ENCODE measurements around the gene EEA1. TPM values are rescaled to one million over a fixed set of nuclear protein-coding genes. Genes with fewer than 3 reads are reported as not detected.

The EEA1 gene
- total RNA-seq, 1 donor from 2014 or later = 11.6 TPM

DNA sequence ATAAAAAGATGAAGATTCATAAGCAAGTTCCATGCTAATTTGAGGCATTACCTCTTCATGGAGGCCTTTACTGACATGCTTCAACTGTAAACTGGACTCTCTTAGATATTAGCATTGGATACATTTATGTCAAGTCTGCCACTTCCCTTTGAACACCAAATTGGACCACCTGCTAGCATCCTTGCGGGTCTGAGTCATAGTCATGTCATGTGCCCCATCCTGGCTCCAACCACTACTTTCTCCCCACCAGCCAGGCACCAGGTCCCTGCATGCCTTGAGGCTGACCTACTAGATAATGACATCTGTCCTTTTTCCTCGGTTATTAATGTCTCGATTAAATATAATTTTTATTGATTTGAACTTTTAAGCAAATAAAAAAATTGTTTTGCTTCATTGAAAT, 32.9 kb upstream of the EEA1 start:
- Mint-ChIP-seq H3K9me3 (peaks cover 3% of the 10 kb centered on the region), H3K4me1 (no peaks in the 10 kb centered on the region), H3K36me3 (no peaks in the 10 kb centered on the region), H3K27ac (no peak overlapping the region), H3K27me3 (ENCODE audit: insufficient read depth, low read depth) (peaks cover 10% of the 10 kb centered on the region), H3K4me3 (no peak overlapping the region)
- DNase-seq (ENCODE audit: low spot score) = no peak
- H3K9me3 ChIP-seq (ENCODE audit: low read depth) = no peaks in the 10 kb centered on the region
- H4K20me1 ChIP-seq (ENCODE audit: low read depth) = no peaks in the 10 kb centered on the region
- H3K4me1 ChIP-seq = peaks cover 5% of the 10 kb centered on the region
- no peak overlapping the region for H3K27ac ChIP-seq
- H3K4me2 ChIP-seq = no peak overlapping the region
- no peak overlapping the region for H3K9ac ChIP-seq
- TF ChIP-seq, protein P1, sequence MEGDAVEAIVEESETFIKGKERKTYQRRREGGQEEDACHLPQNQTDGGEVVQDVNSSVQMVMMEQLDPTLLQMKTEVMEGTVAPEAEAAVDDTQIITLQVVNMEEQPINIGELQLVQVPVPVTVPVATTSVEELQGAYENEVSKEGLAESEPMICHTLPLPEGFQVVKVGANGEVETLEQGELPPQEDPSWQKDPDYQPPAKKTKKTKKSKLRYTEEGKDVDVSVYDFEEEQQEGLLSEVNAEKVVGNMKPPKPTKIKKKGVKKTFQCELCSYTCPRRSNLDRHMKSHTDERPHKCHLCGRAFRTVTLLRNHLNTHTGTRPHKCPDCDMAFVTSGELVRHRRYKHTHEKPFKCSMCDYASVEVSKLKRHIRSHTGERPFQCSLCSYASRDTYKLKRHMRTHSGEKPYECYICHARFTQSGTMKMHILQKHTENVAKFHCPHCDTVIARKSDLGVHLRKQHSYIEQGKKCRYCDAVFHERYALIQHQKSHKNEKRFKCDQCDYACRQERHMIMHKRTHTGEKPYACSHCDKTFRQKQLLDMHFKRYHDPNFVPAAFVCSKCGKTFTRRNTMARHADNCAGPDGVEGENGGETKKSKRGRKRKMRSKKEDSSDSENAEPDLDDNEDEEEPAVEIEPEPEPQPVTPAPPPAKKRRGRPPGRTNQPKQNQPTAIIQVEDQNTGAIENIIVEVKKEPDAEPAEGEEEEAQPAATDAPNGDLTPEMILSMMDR (IDR thresholded peaks at IDR 0.05) = no peak
- TF ChIP-seq EZH2phosphoT487 (IDR thresholded peaks at IDR 0.05) = no peak
- no peak for TF ChIP-seq EZH2 (IDR thresholded peaks at IDR 0.05)
- no peak overlapping the region for H3K4me3 ChIP-seq
- no peaks in the 10 kb centered on the region for H3K27me3 ChIP-seq
- H3F3A ChIP-seq (ENCODE audit: low read depth) = no peaks in the 10 kb centered on the region
- H3K36me3 ChIP-seq = no peaks in the 10 kb centered on the region
- no peaks in the 10 kb centered on the region for H3K79me2 ChIP-seq (ENCODE audit: low read depth)
- no peak overlapping the region for H2AFZ ChIP-seq (replicated peaks)

DNA sequence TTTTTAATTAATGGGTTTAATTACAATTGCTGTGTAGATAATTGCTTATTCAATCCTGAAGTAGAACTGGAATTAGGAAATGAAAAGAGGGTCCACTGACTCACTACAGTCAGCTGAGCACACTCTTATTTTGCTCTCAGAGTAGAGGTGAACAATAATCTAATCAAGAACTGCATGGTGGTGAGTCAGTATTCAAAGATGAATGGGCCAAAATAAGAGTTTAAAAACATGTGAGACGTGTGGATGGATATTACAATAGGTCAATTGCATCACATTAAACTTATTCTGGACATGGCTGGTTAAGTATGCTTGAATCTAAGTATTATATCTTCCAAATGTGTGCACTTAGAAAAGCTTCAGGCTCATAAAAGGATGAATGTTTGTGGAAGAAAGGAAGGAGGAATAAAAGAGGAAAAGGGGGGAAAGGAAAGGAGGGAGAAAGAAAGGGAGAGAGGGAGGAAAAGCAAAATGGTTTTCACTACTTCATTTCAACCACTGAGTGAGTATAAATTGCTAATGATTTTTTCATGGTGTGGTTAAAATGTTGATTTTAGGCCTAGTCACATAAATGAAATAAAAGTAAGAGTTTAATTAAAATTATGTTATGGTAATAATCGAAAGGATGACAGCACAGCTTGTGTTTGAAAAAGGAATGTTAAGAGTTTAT, 27.0 kb upstream of the EEA1 start:
- Histone ChIP-seq H4K20me1 (ENCODE audit: low read depth) (no peaks in the 10 kb centered on the region), H3K4me3 (no peak overlapping the region), H3K36me3 (no peaks in the 10 kb centered on the region), H3F3A (ENCODE audit: low read depth) (no peaks in the 10 kb centered on the region), H3K27ac (no peak overlapping the region), H3K9ac (no peak overlapping the region), H3K27me3 (no peaks in the 10 kb centered on the region), H3K9me3 (ENCODE audit: low read depth) (no peaks in the 10 kb centered on the region), H3K4me1 (peaks cover 5% of the 10 kb centered on the region), H2AFZ (replicated peaks) (no peak overlapping the region), H3K79me2 (ENCODE audit: low read depth) (no peaks in the 10 kb centered on the region), H3K4me2 (no peak overlapping the region)
- Mint-ChIP-seq H3K9me3 (peaks cover 13% of the 10 kb centered on the region), H3K4me1 (no peaks in the 10 kb centered on the region), H3K36me3 (peaks cover 1% of the 10 kb centered on the region), H3K27ac (no peak overlapping the region), H3K4me3 (no peak overlapping the region), H3K27me3 (ENCODE audit: insufficient read depth, low read depth) (peaks cover 6% of the 10 kb centered on the region)
- TF ChIP-seq, protein P1 (IDR thresholded peaks at IDR 0.05) = no peak
- no peak for DNase-seq (ENCODE audit: low spot score)

DNA sequence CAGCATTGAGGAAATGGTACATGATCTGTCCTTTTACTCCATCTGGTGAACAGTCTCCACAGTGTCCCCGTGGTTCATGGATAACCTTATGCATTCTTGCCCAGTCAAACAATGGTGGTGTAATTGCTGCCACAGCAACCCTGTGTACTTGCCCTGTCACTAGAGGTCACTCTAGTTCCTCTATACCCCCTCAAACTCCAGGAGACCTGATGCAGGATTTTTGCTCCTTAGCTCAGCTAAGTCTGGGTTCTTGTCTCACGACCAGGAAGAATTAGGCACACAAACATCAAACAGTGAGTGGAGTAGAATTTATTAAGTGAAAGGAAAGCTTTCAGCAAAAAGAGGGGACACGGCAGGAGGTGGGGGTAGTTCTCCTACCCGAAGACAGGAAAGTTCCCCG, 24.7 kb upstream of the EEA1 start:
- Histone ChIP-seq H3K36me3 (no peaks in the 10 kb centered on the region), H3K79me2 (ENCODE audit: low read depth) (no peaks in the 10 kb centered on the region), H3K9me3 (ENCODE audit: low read depth) (no peaks in the 10 kb centered on the region), H3F3A (ENCODE audit: low read depth) (no peaks in the 10 kb centered on the region), H3K4me3 (no peak overlapping the region), H3K4me1 (peaks cover 3% of the 10 kb centered on the region), H2AFZ (replicated peaks) (no peak overlapping the region), H3K27ac (no peak overlapping the region), H3K9ac (no peak overlapping the region), H4K20me1 (ENCODE audit: low read depth) (no peaks in the 10 kb centered on the region), H3K4me2 (no peak overlapping the region), H3K27me3 (no peaks in the 10 kb centered on the region)
- Mint-ChIP-seq H3K9me3 (peaks cover 13% of the 10 kb centered on the region), H3K4me3 (peak overlapping the region; percentile 11), H3K27ac (no peak overlapping the region), H3K4me1 (no peaks in the 10 kb centered on the region), H3K27me3 (ENCODE audit: insufficient read depth, low read depth) (peaks cover 6% of the 10 kb centered on the region), H3K36me3 (peaks cover 1% of the 10 kb centered on the region)
- TF ChIP-seq EZH2phosphoT487 (IDR thresholded peaks at IDR 0.05) (no peak), EZH2 (IDR thresholded peaks at IDR 0.05) (no peak)
- TF ChIP-seq, protein P1 (IDR thresholded peaks at IDR 0.05) = no peak
- no peak for DNase-seq (ENCODE audit: low spot score)

Data from neural progenitor cell (in vitro differentiated cells).